ENCODE results near the gene PTPN3.

DNA sequence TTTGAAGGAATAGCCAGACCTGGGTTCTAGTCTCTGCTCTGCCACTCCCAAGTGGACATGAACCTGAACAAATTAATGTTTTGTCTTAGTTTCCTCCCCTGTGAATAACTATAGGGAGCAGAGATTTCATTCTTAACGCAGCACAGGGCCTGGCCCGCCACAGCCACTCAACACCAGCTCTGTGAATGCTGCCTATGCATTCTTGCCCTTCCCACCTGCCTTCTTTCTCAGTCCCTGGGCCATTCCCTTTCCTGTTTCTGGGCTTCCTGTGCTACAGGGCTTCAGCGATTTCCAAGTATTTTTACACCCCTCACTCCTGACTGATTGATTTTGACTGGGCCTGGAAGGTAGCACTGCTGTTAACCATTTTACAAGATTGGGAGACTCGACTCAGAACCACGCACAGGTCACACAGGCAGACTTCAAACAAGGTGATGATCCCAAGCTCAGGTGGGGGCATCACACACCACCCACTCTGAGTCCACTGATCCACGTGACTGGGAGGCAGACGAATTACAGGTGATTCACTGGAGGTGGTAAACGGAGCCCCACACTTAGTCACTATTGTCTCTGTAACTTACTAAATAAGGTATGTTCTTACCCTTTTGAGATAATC, 21.4 kb downstream of the PTPN3 start:
- TF ChIP-seq, protein P1, sequence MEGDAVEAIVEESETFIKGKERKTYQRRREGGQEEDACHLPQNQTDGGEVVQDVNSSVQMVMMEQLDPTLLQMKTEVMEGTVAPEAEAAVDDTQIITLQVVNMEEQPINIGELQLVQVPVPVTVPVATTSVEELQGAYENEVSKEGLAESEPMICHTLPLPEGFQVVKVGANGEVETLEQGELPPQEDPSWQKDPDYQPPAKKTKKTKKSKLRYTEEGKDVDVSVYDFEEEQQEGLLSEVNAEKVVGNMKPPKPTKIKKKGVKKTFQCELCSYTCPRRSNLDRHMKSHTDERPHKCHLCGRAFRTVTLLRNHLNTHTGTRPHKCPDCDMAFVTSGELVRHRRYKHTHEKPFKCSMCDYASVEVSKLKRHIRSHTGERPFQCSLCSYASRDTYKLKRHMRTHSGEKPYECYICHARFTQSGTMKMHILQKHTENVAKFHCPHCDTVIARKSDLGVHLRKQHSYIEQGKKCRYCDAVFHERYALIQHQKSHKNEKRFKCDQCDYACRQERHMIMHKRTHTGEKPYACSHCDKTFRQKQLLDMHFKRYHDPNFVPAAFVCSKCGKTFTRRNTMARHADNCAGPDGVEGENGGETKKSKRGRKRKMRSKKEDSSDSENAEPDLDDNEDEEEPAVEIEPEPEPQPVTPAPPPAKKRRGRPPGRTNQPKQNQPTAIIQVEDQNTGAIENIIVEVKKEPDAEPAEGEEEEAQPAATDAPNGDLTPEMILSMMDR (IDR thresholded peaks at IDR 0.05 in 2 of 3, conservative IDR thresholded peaks at IDR 0.05 in 1 of 3; ENCODE audit: control insufficient read depth in 2 of 3, extremely low read depth in 1 of 3, insufficient read depth in 1 of 3, low read depth in 3 of 3, low read length in 3 of 3), result no peak
- TF ChIP-seq JUNB (IDR thresholded peaks at IDR 0.05) (no peak), STAT1 (conservative IDR thresholded peaks at IDR 0.05) (no peak), EZH2 (IDR thresholded peaks at IDR 0.05; ENCODE audit: borderline replicate concordance, control insufficient read depth, low read depth, low read length) (no peak), TAF1 (IDR thresholded peaks at IDR 0.05; ENCODE audit: borderline replicate concordance, low read depth, low read length) (no peak), MAX (IDR thresholded peaks at IDR 0.05; ENCODE audit: low read depth, low read length) (no peak)

Measured in GM12878 (cell line).